HT-29 (cell line): ENCODE data around the gene ADGRD1. TPM values are rescaled to one million over a fixed set of nuclear protein-coding genes. Genes with fewer than 3 reads are reported as not detected.

ENCODE experiments used
- DNase-seq: peaks from one replicate; pipeline ENCODE4 v3.0.0-alpha.2; 2015; ENCODE audit warnings: low spot score
- total RNA-seq: library from RNA; depleted of rRNA; stranded (reverse); fragments of >200 nt; shearing (Covaris generic); gene quantifications from 2 replicates; pipeline ENCODE4 v1.2.3, GENCODE V29; 2014

The ADGRD1 gene
- total RNA-seq, 1 experiment from 2014 or later = not detected

DNA sequence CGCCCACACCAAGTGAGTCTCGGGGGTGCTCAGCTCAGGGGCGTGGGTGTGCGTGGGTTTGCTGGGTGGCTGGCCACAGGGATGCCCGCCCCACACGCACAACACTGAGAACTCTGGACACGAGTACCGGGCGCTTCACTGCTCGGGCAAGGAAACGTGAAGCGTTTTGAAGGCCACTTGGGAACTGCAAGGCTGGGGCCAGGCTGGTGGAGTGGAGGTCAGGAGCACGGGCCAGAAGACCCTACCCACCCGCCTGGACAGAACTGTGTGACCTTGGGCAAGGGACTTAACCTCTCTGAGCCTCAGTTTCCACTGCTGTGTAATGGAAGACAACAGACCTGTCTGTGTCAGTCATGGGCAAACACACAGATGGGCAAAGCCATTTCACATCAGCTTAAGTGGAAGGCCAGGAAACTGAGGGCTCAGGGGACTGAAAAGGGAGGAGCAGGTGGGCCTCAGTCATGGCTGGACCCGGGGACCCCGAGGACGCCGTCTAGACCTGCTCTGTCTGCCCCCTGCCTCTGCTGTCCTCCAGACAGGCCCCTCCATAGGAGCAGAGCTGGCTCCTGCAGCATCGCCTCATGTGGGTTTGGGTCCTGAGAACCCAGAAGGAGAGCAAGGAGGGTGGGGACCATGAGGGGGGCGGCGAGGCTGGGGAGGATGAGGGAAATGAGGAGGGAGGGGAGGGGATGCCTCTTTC lies 52.5 kb downstream of the ADGRD1 start:
- DNase-seq = no peak

DNA sequence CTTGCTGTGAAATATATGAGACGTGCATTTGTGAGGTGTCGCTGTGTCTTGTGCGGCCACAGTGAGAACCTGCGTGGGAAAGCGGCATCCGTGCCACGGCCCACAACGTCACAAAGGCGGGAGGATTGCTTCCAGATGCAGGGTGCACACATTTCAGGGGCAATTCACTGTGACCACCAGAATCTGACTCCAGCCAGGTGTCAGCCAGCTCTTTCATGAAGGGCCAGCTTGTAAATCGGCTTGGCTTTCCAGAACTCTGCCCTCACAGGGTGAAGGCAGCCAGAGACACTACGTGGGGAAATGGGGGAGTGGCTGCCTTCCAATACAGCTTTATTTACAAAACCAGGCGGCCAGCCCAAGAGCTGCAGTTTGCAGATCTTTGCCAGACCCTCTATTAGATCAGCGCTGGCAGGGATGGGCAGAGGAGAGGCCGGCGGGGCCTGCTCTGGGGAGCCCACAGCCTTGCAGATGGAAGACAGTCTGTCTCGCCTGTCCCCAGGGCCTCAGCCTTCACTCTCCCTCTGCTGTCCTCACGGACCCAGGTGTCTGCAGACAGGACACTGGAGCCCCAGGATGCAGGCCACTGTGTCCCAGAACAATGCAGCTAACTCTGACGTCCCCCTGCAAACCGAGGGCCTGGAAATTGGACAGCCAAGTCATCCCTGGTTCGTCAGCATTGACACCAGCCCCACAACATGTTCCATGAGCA lies 53.5 kb downstream of the ADGRD1 start:
- DNase-seq = no peak

DNA sequence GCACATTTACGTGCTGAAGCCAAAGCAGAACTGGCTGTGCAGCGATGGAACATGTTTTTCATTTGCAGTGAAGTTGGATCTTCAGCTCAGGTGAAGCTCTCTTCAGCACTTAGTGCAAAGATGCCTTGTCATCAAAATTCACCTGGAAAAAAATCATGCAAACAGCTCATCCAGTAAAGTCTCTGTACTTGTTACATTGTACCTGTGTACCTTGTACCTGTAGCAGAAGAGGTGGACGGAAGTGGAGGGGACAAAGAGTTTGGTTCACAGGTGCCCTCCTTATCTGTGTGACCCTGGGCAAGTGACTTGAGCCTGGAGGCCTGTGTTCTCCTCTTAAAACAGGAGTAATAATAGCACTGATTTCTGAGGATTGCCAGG lies 54.0 kb downstream of the ADGRD1 start:
- no peak for DNase-seq

DNA sequence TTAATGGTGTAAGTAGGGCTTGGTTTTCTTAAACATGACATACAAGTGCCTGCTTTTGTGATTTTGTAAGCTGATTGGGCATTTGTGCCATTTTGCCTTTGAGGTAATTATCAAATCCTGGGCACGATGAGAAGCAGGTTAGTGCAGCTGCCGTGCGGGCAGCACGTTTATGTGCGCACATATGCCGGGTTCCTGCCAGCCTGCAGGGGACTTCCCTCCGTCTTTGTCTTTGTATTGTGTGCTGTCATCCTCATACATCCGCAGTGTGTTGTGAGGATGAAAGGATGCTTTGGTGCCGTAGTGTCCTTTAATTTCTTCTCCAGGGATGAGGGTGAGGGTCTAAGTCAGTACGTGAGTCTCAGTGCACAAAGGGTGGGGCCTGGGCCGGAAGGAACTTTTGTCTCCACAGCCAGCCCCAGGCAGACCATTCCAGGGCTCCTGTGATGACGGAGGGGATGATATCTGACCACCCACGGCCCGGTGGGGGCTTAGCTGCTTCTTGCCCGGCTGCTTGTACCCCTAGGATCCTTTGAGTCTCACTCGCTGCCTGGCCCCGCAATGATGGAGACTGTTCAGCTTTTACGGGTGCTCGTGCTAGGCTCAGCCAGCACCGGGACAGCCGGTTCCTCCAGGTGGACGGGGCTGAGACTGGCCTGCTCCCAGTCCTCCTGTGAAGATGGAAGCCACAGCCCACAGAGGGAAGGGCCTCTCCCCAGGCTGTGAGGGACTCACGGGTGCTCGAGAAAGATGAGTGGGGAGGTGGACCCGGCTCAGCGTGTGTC lies 54.6 kb downstream of the ADGRD1 start:
- DNase-seq = no peak

DNA sequence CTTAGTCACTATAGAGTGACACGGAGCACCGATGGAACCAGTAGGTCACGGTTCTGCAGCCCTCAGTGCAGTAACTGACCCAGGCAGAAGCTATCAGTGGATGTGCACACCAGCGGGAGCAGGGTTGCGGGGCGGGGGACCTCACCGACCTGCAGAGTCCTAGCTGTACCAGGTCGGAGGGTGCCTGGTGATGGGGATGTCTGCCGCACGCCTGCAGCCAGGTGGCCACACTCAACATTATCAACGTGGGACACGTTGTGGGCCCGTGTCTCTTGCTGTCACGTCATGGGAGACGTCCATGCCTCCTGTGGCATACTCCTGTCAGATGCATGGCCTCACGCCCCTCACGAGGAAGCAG lies 55.2 kb downstream of the ADGRD1 start:
- DNase-seq = no peak

DNA sequence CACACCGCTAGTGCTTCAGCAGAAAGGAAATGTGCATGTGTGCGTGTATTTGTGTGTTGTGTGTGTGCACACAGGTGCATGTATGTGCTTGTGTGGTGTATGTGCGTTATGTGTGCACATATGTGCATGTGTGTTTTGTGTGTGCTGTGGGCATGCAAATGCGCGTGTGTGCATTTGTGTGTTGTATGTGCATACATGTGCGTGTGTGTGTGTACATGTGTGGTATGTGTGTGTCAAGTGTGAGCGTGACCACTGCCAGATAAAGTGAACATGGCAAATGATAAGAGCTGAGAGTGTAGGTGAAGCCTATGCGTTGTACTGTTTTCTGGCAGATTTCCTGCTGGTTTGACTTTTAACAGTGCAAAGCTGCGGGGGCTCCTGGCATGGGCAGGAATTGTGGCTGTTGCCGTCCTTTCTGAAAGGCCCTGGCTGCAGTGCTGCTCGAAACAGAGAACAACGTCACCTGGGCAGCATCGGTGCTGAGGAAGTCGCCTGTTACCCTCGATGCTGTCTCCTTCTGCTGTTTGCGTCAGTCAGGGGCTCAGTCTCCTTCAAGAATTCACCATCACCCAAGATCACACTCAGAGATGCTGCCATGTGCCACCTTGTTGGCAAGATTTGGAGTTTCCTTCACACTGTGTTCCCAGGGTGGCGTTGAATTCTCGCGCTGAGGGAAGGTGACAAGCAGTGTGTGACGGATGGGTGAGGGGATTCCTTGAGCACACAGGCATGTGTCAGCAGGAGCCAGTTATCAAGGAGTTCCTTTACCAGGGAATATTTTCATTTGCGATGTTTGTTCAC lies 56.1 kb downstream of the ADGRD1 start:
- DNase-seq = no peak

DNA sequence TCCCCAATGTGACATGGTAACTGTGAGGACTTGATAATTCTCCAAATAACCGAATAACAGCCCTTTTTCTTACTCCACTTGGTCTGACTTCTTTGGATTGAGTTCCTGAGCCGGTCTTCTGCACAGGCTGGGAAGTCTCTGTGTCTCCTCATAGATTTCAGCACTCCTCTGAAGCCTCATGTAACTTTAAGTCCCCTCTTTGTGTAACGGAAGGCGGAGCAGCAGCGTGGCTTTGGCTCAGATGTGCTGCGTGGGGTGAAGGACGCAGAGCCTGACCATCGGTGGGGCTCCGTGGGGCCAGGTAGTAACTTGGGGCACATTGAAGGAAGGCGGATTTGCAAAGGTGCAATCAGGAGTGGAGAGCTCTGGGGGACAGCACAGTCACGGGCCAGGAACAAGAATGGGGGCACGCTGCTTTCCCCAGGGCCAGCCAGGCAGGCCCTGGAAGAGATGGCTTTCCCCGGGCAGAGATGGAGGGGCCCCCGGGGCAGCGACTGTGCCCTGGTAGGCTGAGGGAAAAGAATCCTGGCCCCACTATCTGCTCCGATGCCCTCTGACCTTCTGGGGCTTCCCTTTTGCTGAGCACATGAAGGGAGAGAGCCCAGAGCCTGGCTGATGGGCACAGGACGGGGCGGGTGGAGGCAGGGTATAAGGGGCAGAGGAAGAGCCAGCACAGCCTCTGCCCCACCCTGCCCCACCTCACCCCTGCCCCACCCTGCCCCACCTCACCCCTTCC lies 56.9 kb downstream of the ADGRD1 start:
- DNase-seq = no peak

DNA sequence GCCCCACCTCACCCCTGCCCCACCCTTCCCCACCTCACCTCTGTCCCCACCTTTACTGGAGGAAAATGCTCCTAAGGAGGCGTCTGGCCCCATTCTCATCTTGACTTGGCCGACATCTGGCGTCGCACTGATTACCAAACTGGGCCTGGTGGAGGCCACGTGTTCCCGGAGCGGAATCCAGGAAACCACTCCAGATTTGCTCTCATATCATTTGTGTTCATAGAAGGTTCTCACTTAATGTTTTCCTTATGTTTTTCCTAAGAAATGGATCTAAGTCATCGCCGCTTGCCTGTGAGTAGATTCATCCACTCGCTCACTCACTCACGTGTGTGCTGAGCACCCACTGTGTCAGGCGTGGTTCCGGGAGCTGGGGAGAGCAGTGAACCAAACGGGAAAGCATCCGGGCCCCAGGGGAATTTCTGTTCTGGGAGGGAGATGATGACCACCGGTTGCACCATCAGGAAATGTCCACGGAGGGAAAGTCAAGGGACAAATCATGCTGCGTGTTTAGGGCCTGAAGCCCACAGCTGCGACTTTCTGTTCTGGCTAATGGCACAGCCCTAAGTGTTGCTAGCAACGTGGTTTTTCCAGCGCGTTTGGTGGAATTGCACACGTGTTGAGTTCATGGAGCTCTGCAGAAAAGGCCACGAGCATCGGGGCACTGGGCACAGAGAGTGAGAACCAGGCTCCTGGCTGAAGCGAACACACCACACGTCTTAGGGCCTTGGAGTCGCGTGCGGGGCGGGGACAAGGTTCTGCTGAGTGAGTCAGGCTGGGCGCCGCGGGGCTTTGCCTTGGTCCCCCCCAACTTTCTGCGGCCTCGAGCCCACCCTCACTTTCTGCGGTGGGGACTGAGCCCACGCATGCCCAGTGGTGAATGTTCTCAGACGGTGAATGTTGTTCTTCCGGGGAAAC lies 57.7 kb downstream of the ADGRD1 start:
- DNase-seq = no peak

DNA sequence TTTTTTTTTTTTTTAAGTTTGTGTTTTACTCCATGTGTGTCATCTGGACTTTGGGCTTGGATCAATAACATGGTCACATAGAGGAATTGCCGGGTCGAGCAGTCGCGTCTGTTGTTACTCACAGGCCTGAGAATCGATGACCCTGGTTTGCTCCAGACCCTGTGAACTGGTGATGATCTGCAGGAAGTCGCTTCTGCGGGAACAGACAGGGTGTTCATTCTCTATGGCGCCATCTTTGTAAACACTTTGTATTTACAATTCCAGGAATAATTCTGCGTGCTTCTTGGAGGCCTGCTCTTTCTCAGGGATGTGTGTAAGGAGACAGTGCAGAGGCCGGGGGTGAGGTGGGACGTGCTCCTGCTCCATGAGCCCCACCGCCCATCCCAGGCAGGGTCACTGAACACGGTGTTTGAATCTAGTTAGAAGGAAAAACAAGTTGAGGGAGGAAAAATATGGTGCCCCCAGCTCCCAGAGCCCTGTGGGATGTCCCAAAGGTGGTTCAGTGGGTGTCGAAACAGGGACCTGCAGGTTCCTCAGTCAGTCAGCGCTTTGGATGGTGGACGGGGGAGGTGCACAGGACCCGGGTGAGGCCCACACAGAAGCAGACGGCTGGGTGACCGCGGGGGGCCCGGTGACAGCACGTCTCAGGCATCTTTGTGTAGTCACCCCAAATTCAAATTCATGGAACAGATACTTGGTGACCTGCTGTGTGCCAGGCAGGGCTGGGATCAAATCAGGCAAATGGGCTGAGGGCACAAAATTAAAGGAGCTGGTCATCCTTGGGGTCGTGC lies 58.8 kb downstream of the ADGRD1 start:
- DNase-seq = no peak

DNA sequence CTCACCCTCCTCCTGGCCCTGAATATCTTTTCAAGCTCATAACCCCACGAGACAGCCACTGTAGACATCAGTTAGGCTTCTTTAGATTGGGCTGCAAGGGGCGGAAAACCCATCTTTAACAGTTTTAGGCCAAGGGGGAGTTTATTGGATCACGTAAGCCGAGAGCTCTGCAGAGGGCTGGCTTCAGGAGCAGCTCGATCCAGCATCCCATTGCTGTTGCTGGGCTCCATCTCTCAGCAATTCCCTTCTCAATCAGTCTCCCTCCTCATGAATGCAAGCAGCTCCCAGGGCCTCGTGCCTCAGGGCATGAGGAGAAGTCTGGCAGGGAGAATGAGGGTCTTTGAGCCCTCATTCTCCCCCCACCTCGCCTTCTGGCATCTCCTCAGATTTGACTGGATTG lies 59.4 kb downstream of the ADGRD1 start:
- DNase-seq = no peak

DNA sequence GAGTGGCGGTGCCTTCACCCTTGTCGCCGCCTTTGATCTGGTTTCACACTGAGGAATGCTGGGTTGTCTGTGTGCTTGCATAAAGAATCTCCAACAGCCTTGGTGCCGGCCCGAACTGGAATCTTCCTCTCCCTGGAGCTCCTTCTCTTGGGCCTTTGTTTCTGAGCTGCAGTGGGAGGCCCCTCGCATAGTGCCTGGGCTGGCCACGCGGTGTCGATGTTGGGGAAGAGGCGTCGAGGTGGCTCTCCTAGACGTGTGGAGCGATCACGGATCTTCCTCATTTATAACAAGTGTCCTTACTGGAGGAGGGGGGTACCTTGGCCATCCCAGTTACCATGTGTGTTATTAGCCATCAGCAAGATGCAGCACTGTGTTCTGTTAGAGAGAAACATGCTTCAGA lies 60.6 kb downstream of the ADGRD1 start:
- no peak for DNase-seq

DNA sequence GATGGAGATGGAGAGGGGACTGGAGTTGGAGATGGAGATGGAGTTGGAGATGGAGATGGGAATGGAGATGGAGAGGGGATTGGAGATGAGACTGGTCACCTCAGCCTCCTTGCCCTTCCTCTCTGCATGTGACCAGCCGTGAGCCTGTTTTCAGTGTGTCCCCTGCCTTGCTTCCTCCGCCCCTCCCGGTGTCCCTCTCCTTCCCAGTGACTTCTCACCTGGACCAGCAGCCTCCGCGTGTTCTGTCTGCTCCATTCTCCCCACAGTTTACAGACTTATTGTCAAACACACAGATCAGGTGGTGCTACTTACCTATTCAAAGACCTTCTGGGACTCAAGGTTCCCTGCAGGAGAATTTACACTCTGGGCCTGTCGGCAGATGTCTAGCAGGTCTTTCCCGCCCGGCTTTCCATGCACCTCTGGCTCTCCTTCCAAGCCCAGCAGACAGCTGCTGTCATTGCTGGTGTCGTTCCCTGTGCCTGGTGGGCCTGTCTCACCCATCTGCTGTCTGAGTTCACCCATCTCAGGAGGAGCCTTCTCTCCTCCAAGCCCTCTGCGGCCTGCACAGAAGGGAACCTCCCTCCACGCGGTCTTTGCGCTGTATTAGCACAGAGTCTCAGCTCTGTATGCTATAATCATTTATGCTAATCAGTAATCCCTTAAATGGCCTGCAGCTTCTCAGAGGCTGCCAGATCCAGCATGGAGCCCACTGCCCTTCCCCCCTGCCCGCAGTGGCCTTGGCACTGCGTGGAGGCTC lies 62.1 kb downstream of the ADGRD1 start:
- no peak for DNase-seq

DNA sequence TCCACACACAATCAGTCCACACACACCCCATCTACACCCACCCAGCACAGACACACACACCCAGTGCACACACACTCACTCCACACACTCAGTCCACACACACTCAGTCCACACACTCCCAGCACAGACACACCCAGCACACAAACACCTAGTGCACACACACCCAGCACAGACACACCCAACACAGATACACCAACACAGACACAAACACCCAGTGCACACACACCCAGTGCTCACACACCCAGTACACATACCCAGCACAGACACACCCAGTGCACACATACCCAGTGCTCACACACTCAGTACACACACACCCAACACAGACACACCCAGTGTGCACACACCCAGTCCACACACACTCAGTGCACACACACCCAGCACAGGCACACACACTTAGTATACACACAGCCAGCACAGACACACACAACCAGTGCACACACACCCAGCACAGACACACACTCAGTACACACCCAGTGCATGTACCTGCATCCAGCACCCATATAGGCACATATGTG lies 63.8 kb downstream of the ADGRD1 start:
- DNase-seq = no peak

DNA sequence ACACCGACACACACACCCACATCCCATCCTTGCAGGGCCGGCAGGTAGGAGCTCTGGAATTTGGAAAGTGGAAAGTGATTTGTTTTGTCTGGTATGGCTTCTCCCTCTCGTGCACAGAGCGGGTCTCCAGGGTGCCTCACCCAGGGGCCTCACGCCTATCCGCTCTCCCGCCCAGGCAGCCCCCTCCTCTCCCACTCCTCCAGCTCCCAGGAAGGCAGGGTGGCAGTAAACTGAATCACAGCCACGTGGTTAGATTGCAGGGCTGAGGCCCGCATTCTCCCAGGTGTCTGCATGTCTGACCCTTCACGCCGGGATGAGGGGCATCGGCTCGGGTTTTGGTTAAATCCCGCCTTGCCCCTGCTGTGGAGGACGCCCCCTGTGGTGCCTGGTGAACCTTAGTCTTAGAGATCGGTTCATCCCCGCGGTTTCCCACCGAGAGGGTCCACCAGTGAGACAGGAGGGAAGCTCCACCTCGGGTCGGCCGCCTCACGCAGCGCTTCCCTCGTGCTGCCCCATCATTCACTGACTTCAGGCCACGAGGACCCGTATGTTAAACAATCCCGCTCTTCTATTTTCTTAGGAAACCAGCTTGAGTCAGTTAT lies 64.4 kb downstream of the ADGRD1 start:
- DNase-seq = no peak

DNA sequence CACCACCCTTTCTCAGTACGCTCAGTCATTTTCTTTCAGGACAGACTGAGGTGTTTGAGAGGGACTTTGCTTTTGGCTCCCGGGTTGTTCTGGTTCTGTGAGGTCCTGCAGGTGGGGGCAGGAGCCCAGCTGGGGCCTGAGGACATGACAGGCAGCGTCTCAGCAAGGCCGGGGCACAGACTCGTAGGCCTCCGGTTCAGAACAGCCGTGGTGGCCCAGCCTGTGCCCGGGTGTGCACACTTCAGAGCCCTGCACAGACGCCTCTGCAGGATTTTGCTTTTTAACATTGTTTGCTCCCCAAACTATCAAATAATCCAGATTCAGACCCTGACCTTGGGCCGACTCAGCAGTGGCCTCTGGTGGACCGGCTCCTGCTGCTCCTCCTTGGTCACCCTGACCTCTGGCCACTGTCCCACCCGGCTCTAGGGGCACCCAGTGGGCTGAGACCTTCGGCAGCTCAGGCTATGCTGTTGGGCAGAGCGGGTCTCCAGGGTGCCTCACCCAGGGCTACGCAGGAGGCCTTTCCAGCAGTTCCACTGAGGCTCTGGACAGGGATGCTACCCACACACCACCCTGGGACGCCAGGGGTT lies 65.2 kb downstream of the ADGRD1 start:
- no peak for DNase-seq

DNA sequence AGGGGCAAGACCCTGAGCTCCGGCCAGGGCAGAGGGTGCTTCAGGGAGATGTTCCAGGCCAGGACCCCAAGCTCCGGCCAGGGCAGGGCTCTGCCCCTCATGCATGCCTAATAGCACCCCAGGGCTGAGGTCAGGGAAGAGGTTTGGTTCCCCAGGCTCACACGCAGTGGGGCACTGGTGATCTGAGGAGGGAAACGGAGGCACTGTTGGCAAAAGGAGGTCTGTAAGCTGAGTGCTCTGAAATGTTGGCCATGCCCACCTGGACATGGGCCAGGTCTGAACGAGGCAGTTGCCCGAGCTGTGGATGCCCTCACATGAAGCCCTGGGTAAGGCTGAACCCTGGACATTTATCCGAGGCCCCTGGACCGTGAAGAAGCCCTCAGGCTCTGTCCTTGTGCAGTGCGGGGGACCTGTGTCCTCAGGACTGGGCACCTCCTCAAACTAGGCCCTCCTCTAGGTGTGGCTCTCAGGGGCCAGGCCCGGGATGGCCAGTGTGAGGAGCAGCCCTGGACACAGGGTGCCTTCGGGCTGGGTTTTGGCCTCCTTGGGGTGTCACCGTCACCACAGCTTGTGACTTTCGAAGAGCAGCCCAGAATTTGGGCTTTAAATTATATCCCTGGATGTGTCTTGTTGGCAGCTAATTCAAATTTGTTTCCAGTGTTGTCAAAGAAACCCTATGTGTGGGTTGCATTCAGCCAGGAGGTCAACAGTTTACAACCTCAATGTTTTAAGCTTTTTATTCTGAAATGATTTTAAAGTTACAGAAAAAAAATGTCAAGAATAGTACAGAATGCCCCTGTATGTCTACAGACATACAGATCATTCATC lies 66.8 kb downstream of the ADGRD1 start:
- no peak for DNase-seq

DNA sequence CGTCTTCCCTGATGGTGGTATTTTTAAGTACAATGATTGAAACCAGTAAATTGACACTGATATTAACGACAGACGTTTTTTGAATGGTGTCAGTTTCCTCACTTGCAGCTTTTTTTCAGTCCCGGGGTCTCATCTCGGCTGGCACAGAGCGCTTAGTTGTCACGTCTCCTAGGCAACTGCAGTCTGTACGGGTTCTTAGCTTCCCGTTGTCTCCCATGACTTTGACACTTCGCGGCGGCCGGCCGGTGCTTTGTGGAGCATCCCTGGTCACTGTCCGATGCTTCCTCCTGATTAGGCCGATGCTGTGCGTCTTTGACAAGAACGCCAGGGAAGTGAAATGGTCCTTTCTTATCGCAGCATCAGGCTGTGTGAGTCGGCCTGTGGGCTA lies 67.4 kb downstream of the ADGRD1 start:
- DNase-seq = no peak
